Stimulated activated CD8-positive, alpha-beta memory T cell treated with anti-CD3 and anti-CD28 coated beads, Interleukin-7, amount 100 ng/mL, for 24 hours (primary cell): Measurements from ENCODE around the gene POLL.
"Not testable (repeated sequence)": the region's sequence is repeated elsewhere in the genome, so short reads cannot be mapped to it uniquely, and the experiment has no call there.

Experiments
- DNase-seq: peaks from one replicate; pipeline ENCODE4 v3.0.0-alpha.2; 2020; ENCODE audit warnings: low read depth

The POLL gene

GRCh38 chr10:101611096-101611905 is 23.2 kb upstream of the POLL start:
- no peak for DNase-seq

- DNase-seq: no peak
Observed at GRCh38 chr10:101609481-101609880, 21.4 kb upstream of the POLL start.

GRCh38 chr10:101607124-101607523 is 19.1 kb upstream of the POLL start:
- no peak for DNase-seq

GRCh38 chr10:101602761-101603398 is 14.8 kb upstream of the POLL start:
- DNase-seq: peak; percentile 37

- DNase-seq: no peak
Observed at GRCh38 chr10:101601541-101601940, 13.5 kb upstream of the POLL start.

- DNase-seq: no peak
Observed at GRCh38 chr10:101597091-101597900, 9.2 kb upstream of the POLL start.

- DNase-seq: no peak
Observed at GRCh38 chr10:101595591-101596433, 7.8 kb upstream of the POLL start.

- not testable (repeated sequence) for DNase-seq
Observed at GRCh38 chr10:101593331-101593730, 5.3 kb upstream of the POLL start.

- DNase-seq: no peak
Observed at GRCh38 chr10:101588879-101589278, 822 bp upstream of the POLL start.

GRCh38 chr10:101585841-101586240 is 2.2 kb downstream of the POLL start:
- DNase-seq: no peak

- DNase-seq: no peak
Observed at GRCh38 chr10:101580486-101581399, 7.3 kb downstream of the POLL start.

- no peak for DNase-seq
Observed at GRCh38 chr10:101579516-101579870, 8.6 kb downstream of the POLL start.

GRCh38 chr10:101578803-101579515 is 9.1 kb downstream of the POLL start:
- no peak for DNase-seq

GRCh38 chr10:101578192-101578591 is 9.9 kb downstream of the POLL start:
- no peak for DNase-seq

- DNase-seq: no peak
Observed at GRCh38 chr10:101577121-101577871, 10.8 kb downstream of the POLL start.

- no peak for DNase-seq
Observed at GRCh38 chr10:101576211-101576863, 11.7 kb downstream of the POLL start.

- no peak for DNase-seq
Observed at GRCh38 chr10:101575580-101576210, 12.4 kb downstream of the POLL start.

GRCh38 chr10:101575091-101575490 is 13.0 kb downstream of the POLL start:
- no peak for DNase-seq
